GM18511 (cell line): ENCODE measurements around the gene BACE2.
"Not testable (repeated sequence)": the region's sequence is repeated elsewhere in the genome, so short reads cannot be mapped to it uniquely, and the experiment has no call there.

Source experiments
- ATAC-seq: cut with Tn5 transposase; IDR thresholded peaks from one replicate; pipeline ENCODE4 v1.9.1; 2021; ENCODE audit warnings: mild to moderate bottlenecking, moderate library complexity; ENCODE audit not compliant: unreplicated experiment

BACE2 gene

DNA sequence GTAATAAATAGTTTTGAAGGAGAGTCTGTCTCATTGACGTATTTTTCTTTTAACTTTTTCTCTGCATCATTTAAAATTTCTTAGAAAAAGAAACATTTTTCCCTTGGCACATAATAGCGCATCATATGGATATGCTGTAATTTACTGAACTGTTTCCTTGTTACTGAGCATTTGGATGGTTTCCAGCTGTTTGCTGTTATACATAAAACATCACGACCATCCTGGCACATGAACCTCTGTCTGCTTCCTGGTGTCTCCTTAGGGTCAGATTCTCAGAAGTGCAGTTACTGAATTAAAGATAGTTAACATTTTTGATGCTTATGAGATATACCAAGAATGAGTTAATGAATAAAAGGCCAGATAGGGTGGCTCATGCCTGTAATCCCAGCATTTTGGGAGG is 67.2 kb downstream of the BACE2 start:
- no peak for ATAC-seq

DNA sequence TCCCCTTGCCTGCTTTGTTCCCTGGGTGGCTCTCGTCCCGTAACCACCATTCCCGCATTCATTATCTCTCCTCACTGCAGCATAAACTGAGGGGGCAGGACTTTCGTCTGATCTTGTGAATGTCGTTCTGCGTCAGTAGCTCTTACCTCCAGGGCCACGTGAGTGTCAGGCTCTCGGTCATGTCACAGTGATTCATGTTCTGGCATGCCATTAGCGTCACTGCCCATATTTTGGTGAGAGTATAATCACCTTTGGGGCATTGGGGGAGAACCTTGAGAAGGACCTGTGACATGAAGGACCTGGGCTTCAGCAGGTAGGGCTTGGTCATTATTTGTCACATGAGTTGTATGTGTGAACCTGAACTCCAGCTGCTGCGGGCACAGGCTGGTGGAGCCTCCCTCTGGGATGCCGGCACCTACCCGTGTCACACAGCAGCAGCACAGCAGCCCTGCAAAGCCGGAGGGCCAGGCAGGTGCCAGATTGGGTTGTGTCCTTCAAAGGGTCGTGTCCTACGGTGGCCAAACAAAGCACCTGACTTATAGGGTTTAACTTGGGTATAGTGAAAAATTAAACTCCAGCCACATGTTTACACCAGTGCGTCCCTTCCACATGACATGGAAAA is 68.5 kb downstream of the BACE2 start:
- ATAC-seq, result no peak

DNA sequence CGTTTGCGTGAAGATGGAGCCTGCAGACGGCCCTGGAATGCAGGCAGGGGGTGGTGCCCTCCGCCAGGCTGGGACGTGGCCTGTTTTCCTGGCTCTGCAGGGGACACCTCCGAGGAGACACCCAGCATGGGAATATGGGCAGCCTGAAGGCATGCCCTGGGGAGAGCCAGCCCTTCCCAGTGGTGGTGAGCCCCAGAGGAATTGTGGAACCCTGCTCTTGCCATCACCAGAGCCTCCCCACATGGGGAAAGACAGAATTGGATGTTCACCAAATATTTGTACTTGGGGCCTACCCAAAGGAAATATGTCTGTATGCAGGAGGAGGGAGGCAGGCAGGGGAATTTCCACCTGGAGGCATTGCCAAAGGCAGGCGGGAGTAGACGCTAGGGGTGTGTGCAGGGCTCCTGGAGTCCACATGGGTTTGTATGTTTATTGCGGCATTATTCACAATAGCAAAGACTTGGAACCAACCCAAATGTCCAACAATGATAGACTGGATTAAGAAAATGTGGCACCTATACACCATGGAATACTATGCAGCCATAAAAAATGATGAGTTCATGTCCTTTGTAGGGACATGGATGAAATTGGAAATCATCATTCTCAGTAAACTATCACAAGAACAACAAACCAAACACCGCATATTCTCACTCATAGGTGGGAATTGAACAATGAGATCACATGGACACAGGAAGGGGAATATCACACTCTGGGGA is 70.3 kb downstream of the BACE2 start:
- ATAC-seq, result not testable (repeated sequence)

DNA sequence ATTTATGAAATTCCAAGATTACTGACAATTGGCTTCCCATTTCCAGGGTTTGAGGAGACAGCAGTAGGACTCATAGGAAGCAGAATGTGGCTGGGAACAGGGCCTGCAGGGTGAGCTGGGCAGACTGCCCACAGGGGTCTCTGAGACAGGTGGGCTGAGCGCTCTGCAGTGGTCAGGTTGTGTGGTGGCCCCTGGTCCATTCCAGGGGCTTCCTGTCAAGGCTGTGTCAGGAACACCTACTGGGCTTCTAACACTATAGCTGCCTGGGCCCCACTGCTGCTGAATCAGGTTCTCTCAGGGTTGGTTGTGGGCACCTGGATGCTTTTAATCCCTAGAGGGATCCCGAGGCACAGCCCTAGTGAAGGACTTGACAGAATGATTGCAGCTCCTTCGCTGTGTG is 72.1 kb downstream of the BACE2 start:
- ATAC-seq, result no peak

DNA sequence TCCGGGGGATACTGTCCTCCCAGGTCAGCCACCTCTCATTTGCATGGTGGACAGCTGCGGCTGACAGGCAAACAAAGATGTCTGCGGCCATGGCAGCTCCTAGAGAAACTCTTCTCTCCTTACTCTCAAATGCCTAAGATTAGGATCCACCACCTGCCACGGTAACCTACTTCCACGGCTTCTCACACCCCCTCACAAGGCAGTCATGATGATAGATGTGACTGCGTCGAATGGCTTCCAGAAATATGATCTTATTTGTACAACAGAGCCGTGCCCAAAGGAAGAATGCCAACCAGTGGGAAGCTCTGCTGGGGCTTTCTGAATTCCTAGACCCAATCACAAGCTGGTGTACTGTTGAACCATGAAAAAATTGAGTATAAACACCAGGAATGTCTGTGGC is 73.4 kb downstream of the BACE2 start:
- no peak for ATAC-seq

DNA sequence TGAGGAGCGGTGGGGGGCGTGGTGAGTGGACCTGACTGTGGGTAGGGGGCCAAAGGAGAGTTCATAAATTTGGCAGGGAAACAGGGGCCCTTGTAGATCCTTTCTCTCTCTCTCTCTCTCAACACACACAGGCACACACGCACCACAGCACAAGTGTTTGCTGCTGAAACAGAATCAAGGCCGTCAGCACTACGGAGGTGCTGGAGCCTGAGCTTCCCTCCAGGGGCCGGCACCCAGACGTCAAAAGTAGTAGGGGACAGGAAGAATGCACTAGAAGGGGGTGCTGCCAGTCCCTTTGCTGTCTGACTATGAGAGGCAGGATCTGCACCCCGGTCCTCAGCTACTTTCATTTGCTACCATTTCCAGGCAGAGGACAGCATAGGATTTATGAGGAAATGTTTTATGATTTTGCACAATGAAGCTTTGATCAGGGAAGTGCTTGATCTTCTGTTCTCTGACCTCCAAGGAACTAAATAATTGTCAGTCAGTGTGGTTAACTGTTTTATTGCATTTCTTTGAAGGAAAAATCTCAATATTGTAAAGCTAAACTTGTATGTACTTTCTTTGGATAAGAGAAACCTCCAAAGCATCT is 74.4 kb downstream of the BACE2 start:
- no peak for ATAC-seq

DNA sequence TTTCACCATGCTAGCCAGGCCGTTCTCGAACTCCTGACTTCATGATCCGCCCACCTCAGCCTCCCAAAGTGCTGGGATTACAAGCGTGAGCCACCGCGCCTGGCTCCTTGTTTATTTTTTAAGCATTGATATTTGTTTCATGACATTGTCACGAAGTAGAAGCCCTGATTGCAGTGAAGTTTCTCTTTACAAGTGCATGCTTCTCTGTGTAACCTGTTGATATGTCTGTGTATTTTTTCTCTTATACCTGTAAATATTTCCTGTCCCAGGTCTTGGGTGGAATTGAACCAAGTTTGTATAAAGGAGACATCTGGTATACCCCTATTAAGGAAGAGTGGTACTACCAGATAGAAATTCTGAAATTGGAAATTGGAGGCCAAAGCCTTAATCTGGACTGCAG is 75.1 kb downstream of the BACE2 start:
- no peak for ATAC-seq

DNA sequence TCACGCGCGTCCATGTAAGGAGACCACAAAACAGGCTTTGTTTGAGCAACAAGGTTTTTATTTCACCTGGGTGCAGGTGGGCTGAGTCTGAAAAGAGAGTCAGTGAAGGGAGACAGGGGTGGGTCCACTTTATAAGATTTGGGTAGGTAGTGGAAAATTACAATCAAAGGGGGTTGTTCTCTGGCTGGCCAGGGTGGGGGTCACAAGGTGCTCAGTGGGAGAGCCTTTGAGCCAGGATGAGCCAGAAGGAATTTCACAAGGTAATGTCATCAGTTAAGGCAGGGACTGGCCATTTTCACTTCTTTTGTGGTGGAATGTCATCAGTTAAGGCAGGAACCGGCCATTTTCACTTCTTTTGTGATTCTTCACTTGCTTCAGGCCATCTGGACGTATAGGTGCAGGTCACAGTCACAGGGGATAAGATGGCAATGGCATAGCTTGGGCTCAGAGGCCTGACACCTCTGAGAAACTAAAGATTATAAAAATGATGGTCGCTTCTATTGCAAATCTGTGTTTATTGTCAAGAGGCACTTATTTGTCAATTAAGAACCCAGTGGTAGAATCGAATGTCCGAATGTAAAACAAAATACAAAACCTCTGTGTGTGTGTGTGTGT is 76.4 kb downstream of the BACE2 start:
- ATAC-seq, result not testable (repeated sequence)

DNA sequence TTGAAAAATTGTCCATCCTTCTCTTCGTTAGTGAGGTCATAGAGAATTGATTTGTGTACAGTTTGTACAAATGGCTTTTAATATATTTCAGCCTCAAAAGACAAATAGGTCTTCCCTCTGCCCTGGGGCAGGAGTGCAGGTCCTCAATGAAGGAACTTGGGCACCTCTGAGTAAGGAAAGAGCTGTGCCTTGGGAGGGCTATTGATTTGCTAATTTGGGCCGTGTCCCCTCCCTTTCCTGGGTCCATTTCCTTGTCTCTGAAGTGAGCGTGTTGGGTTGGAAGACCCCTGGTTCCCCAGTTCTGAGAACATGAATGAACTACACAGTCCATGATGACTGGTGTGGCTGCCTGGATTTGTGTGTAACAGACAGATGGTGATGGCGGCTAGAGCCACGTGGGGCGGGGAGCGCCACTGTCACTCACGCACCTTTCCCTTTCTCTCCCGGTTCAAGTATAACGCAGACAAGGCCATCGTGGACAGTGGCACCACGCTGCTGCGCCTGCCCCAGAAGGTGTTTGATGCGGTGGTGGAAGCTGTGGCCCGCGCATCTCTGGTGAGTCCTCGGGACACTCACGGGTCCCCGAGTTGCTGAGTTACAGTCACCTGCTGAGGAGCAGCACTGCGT is 77.7 kb downstream of the BACE2 start:
- no peak for ATAC-seq

DNA sequence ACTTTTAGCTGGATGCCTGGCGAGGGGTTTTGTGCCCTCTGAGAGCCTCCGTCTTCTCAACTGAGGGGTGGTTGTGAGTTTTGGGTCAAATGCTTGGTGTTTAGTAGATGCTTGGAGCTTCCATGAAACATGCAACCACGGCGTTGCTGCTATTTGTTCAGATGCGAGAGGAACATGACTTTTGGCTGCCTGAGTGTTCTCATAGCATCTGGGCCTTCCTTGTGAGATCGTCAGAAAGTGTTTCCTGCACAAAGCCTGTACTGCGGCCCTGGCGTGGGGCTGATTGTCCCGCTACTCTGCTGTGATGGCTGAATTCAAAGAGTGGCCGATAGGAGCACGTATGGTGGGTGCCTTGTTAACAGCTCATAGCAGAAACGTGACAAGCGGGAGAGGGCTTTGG is 78.8 kb downstream of the BACE2 start:
- no peak for ATAC-seq

DNA sequence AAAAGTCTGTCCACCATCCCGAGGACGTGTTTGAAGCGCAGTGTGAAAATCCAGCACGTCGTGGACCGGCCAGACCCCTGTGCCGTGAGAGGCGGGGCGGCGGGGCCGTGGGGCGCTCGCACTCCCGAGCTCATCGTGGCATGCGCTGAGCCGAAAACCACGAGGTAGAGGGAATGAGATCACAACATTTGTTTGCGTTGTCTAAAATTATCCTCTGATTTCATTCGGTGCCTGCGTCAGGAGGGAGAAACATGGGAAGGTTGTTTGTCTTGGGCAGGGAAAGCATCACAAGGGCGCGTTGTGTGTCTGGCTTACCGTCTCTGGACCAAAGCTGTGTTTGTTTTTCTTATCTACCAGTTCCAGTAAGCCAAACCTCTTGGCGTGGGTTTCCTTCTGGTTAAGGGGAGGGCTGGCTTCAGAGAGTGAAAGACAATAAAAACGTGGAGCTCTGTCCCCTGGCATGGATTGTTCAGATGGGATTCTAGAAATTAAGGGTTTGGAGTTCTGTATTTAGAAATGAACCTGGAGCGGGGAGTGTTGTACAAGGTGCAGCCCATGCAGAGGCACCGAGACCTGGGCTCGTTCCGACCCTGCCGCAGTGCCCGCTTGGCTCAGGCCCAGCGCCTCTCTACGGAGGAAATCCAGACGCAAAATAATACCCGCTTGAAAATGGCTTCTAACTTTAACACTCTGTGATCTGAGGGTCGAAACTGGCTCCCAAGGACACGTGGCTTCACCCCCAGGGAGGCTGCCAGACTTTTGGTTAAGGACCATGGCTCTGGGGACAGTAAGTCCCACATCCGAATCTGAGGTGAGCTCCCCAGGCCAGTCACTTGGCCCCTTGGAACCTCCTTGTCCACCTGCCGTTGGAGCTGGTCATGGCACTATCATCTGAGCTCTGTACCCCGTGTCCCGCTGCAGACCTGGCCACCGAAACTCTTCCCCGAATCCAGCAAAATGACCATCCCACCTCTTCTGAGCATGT is 79.9 kb downstream of the BACE2 start:
- no peak for ATAC-seq

DNA sequence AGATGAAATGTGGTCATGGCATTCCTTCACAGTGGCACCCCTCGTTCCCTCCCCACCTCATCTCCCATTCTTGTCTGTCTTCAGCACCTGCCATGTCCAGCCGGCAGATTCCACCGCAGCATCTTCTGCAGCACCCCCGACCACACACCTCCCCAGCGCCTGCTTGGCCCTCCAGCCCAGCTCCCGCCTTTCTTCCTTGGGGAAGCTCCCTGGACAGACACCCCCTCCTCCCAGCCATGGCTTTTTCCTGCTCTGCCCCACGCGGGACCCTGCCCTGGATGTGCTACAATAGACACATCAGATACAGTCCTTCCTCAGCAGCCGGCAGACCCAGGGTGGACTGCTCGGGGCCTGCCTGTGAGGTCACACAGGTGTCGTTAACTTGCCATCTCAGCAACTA is 81.5 kb downstream of the BACE2 start:
- no peak for ATAC-seq

DNA sequence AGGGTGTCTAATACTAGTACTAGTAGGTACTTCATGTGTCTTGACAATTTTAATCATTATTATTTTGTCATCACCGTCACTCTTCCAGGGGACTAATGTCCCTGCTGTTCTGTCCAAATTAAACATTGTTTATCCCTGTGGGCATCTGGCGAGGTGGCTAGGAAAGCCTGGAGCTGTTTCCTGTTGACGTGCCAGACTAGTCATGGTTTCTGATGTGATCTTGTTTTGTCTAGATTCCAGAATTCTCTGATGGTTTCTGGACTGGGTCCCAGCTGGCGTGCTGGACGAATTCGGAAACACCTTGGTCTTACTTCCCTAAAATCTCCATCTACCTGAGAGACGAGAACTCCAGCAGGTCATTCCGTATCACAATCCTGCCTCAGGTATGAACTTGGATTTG is 82.6 kb downstream of the BACE2 start:
- no peak for ATAC-seq

DNA sequence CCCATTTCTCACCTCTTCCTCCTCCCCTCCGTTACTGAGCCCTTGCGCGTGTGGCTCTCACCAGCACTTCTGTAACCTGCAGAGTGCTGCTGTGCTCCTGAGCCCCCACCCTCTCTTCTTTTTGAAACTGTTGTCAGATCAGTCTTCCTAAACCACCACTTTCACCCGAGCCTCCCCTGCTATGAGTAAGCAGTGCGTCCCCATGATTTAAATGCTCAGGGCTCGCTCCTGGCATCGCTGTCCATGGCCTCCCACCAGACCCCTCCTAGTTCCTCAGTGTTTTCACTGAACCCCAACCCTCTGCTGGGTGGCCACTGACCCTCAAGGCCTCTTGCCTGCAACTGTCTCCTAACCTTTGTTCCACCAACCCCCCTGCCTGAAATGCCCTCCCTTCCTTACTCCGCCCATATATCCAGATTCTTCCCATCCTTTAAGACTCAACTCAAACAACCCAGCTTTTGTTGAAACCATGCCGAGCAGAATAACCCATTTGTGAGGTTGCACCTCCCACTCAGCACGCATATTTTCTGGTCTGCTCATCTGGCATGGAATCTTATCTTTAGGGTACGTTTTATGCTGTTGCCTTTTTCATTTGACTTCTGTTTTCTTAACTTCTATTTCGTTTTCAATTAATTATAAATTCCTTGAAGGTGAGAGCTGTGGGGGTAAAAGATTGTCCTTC is 84.1 kb downstream of the BACE2 start:
- ATAC-seq, result no peak

DNA sequence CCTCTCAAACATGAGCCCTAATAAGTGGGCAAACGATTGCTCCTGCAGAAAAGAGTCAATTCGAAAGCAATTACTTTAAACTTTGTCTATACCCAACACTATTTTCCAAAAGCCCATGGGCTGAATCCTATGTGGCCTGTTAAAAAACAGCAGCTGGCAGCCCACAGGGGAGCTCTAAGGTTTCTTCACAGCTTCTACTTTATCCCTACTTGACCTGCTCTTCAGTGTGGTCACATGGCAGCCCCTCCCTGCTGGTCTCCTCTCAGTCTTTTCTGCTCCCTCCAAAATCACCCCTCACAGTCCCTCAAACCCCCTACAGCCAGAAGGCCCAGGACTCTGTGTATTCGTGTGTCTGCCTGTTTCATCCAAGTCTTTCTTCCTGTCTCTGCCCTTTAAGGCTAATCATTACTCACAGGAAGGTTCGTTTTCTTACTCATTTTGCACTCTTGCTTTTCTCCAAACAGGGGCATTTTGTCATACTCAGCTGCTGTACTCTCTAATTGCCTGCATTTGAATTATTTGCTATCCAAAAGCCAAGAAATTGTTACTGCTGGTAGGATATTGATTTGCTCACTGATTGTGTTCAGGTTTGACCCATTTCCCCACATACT is 86.2 kb downstream of the BACE2 start:
- no peak for ATAC-seq

DNA sequence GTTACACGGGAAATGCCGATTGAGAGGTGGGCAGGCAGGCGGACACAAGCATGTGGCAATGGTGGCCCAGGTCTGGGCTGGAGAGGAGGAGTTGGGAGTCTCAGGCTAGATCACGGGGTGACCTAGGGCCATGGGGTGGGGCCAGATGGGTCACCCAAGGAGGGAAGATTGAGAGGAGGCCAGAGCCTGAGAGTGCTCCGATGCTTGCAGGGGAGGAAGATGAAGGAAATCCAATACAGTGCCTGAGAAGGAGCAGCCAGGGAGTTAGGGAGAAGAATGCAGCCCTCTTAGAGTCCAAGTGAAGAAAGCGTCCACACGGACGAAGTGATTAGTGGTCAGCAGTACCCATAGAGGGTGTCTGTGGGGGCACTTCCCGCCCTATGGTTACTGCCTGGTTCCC is 87.2 kb downstream of the BACE2 start:
- ATAC-seq, result no peak

DNA sequence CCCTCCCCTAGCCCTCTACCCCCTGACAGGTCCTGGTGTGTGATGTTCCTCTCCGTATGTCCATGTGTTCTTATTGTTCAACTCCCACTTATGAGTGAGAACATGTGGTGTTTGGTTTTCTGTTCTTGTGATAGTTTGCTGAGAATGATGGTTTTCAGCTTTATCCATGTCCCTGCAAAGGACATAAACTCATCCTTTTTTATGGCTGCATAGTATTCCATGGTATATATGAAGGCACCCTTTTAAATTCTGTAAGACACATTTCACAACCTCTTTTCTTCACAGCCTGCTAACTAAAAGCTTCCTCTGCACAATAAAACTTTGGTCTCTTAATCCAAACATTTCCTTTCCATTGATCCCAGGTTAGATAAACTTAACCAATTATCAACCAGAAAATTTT is 88.3 kb downstream of the BACE2 start:
- not testable (repeated sequence) for ATAC-seq

DNA sequence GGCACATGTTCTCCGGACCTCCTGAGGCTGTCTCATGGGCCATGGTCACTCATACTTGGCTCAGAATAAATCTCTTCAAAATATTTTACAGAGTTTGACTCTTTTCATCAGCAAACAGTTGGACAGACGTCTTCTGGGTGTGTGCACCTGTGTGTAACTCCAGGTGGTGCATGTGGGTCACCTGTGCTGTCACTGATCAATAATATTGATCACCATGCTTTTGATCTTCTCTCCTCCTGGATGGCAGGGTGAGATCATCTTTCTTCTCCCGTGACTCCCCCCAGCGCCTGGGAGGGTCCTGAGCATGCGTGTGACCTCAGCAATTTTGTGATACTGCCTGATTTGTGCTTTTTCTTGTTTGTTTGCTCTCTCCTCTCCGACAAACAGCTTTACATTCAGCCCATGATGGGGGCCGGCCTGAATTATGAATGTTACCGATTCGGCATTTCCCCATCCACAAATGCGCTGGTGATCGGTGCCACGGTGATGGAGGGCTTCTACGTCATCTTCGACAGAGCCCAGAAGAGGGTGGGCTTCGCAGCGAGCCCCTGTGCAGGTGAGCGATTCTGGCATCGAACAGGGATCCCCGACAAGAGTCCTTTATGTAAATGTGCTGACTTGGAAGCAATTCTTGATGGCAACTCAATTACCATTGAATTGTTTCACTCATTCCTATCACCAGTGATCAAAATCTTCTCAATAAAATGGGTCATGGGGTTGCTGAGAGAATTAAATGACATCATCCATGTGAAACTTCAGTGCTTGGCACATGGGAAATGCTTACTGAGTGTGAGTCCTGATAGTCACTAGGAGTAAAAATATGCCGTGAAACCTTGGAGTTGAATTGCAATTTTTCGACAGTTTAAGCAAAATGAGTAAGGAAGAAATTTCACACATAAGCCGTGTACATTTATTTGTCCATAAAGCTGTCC is 89.1 kb downstream of the BACE2 start:
- no peak for ATAC-seq
